Left renal cortex interstitium (tissue), 4 donors: ENCODE measurements around the gene WLS. TPM values are rescaled to one million over a fixed set of nuclear protein-coding genes. Genes with fewer than 3 reads are reported as not detected.

ENCODE experiments used
- DNase-seq, 4 donors: peaks; one replicate each; pipeline ENCODE4 v3.0.0-alpha.2; 2013; ENCODE audit warnings: low read depth in 4 of 4, low spot score in 2 of 4, missing footprints in 1 of 4
- polyA plus RNA-seq, 4 donors: library from polyadenylated mRNA; unstranded; fragments of 120-200 nt; gene quantifications; one replicate each; pipeline ENCODE4 v1.2.1, GENCODE V29; 2013; ENCODE audit not compliant: insufficient read length in 4 of 4

The WLS gene
- polyA plus RNA-seq, 4 donors: 130 to 191 (median 130) TPM

DNA sequence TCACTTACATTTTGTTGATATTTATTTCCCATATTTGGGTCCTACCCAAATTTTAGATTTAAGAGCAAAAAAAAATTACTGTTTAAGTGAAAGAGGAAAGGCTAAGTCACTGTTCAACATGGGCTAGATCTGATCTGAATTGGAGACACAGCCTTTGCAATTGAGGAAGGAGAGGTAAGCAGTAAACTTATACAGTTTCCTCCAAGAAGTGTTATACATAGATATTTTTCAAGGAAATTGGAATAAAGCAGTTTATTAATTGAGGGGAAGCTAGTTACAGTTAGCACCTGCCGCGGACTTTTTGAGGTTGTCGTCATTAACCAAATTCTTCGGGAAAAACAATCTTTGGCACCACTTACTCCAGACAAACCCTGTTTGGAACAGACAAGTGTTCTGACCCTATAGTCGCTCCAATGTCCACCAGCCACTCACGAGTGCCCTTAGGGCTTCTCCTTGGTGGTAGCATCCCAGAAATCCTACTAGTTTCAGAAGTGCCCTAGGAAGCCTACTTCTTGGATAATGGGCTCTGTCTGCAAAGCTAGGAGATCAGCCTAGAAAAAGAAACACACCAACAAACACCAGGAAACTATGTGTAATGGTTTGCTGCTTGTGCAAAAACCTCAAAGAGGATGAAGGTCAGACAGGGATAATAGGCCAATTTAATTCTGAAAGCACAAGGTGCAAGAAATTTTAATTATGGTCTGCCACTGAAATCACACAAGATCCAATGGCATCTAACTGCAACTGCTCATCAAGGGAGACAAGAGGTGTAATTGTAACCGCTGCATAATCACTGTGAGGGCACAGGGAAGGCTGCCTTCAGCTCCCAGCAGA lies 2.5 kb downstream of the WLS start:
- no peak for DNase-seq

DNA sequence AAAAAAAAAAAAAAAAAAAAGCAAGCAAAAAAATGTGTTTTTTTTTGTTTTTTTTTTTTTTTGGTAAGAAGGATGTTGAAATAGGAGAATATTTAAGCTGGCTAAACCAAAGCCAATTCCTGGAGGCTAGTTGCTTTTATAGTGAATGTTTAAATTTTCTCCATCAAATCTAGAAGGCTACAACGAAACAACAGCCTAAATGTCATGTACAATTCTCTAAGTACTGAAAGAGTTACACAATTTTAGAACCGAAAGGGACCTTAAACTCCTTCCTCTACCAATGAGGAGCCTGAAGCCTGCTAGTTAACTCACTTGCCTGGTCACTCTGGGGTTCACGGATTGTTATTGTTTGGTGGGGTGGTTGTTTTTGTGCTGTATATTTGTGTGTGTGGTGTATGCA lies 3.5 kb downstream of the WLS start:
- DNase-seq: no peak

GRCh38 chr1:68227598-68227997 lies 4.7 kb downstream of the WLS start:
- no peak for DNase-seq

DNA sequence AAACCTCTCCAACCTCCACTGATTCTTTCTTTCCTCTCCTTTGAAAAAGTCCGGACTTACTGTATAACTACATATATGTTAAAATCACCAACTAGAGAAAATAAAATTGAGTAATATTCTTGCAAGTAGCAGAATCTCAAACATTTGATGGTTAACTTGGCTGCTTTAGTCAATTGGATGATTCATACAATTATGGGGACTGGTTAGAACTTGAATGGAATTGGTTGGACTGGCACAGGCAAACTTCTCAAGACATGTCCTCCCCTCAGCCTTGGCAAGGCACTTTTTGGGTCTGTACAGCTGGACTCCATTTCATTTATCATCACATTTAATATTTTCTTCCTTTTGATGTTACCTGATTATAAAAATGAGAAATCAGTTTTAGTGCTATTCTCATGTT lies 6.5 kb downstream of the WLS start:
- DNase-seq: no peak

DNA sequence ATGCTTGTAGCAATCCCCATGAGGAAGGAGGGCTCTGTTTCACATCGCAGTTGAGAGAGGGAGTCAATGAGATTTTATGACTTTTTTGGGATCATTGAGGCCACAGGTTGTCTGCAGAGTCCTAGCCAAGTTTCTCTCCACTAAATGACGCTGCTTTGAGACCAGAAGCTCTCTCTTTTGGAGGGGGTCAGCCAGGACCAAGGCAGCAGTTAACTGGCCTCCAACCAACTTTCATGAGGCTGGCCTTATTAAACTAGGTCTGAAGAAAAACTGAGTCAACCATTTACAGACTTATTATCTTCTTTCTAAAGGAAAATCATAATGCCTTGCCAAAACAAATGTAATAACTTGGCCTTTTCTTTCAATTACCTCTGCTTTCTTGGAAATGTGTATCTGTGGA lies 8.6 kb downstream of the WLS start:
- no peak for DNase-seq

- DNase-seq: no peak
These were observed 10.3 kb downstream of the WLS start for GRCh38 chr1:68221980-68222373.

GRCh38 chr1:68221001-68221979 lies 11.0 kb downstream of the WLS start:
- no peak for DNase-seq

GRCh38 chr1:68220420-68220819 lies 11.9 kb downstream of the WLS start:
- no peak for DNase-seq

GRCh38 chr1:68218490-68218889 lies 13.8 kb downstream of the WLS start:
- no peak for DNase-seq

DNA sequence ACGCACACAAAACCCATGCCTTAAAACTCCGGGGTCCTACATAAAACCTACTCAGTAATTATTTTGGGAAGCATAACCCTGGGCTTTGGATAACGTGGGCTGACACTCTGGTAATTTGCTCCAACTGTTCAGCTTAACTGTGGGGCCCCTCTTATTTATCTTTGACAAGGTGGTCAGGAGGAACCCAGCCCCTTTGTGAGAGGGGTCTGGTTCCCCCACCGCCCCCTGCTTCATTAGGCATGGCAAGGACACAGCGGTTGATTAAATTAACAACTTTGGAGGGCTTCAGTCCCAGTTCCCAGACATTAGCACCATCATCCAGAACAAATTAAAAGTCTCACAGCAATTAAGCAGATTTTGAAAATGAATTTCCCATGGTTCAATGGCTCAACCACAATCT lies 14.7 kb downstream of the WLS start:
- no peak for DNase-seq

- DNase-seq: no peak
These were observed 15.2 kb downstream of the WLS start for GRCh38 chr1:68217060-68217554.

- DNase-seq: no peak
These were observed 16.1 kb downstream of the WLS start for GRCh38 chr1:68216089-68216772.

- DNase-seq: no peak
These were observed 18.5 kb downstream of the WLS start for GRCh38 chr1:68213843-68214242.

DNA sequence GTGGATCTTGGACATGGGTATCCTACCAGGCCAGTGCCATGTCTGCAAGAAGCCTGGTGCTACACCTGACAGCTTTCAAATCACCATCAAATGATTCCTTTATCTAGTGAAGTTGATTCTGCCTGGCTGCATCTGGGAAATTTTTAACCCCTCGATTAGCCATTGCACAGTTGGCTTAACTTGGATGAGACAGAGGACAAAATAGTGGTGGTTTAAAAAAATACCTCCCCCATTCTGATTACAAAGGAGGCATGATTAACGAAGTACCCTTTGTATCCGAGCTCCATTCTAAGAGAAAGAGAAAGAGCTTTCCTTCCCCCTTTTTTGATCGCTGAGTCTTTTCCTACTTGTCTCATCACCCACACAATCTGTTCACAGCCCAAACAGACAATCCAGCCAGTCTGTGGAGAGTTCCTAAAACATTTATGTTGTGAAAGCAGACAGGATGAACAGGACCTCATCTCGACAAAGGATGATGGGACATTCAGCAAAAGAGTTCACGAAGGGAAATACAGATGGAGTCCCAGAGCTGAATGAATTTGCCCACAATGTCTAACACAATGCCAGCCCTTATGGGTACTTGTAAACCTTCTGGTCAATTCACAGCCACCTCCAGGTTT lies 20.5 kb downstream of the WLS start:
- DNase-seq: no peak

DNA sequence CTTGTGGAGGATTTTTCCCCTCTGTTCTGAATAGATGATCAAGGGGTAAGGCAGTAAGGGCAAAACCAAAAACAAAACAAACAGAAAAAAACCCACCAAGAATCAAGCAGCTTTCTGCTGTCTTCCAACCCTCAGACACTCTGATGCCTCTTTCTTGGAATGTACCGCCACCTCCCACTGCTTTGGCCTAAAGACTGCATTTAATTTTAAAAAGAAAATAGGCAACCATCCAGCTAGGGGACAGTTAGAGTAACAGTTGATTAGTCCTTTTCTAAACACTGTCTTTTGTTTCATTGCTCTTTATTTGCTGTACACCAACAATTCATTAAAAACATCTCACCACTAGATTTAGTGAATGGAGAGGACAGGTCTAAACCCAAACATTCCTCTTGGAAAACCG lies 21.5 kb downstream of the WLS start:
- no peak for DNase-seq

- DNase-seq: no peak
These were observed 22.3 kb downstream of the WLS start for GRCh38 chr1:68210027-68210426.

DNA sequence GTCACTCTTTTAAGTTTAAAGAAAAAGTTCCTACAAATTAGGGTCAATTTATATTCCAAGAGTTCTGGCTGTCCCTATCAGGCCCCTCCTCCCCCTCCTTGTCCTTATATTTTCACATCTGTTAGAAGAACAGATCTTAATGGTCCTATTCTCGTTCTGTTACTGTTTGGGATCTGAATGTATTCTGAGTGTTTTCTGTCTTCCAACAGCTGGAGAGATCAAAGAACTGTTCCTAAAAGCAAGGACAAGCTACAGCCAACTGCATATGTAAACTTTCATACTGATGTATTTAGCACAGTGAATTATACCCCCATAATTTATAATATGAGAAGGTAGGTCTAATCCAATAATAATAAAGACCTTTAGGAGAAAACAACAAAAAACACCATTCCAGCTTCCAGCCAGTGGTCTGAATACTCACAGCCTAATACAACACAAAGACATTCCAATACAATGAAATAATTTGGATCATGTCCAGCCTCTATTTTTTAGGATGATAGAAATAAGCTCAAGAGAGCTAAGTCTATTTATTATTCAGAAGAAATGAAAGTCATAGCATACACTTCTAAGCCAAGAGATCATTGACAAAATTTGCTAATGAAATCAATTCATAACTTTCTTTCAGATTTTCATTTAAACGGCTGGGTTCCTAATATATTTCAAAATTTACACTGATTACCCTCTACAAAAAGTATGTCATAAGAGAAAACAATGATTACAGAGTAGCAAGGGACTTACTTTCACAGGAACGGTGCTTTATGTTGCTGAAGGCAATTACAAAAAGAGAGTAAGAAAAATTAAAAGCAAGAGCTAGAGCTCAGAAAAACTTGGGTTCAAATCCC lies 25.3 kb downstream of the WLS start:
- DNase-seq: no peak

GRCh38 chr1:68205794-68206358 lies 26.4 kb downstream of the WLS start:
- no peak for DNase-seq

GRCh38 chr1:68204977-68205630 lies 27.2 kb downstream of the WLS start:
- DNase-seq: no peak
